ENCODE data around the gene COQ8B. TPM values are rescaled to one million over a fixed set of nuclear protein-coding genes. Genes with fewer than 3 reads are reported as not detected.
A peak's percentile ranks its signal among the peaks of the same experiment; 100 is the strongest.

Gene COQ8B
- total and polyA plus RNA-seq, 11 donors: 18.2 to 49.7 (median 27.8) TPM

DNA sequence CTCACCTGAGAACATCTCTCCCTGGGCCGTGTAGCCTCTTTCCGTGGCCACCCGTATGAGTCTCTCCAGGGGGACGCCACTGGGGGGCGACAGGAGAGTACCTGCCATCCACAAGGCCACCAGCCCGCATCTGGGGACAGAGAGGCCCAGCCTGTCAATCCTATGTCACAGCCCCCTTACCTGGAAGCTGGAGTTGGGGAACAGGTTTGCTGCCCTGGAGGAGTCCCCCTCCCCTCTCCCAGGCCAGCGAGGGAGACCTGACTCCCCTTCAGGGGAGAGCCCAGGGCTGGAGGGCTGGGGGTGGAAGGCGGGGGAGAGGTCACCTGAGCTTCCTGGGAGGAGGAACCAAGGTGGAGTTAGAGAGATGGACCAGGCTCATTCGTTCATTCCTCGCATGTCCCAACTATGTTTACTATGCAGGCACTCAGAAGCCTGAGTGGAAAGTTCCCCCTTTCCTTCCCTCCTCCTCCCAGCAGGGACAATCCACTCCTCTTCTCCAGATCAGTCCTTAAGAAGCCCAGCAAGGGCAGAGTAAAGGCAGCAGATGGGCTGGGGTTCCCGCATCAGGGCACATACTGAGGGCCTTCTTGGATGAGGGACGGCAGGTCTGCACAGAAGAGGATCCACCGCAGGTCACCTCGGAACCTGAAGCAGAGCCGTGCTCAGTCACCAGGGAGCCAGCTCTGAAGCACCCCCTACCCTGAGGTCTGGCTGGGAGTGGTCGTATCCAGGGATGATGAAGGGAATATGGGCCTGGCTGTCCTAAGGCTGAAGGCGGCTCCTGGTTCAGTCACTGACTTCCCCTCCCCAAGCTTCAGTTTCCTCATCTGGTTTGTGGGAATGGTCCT lies 28.1 kb upstream of the COQ8B start:
- ATAC-seq: no peak
- H3K4me1 ChIP-seq: peaks cover 2 to 56% (median 23%) of the 10 kb centered on the region in 12 donors
- no peak for DNase-seq
- H3K27me3 ChIP-seq: no peaks in the 10 kb centered on the region
- no peak overlapping the region for H3K27ac ChIP-seq
- intact Hi-C loops (cut with DNase I): no loop called here
- WGBS, 4 donors: 70 to 81% (median 74%) methylated on average over 17 of the region's 17 CpGs
- no peaks in the 10 kb centered on the region for H3K9me3 ChIP-seq
- no peak for TF ChIP-seq POLR2A (IDR thresholded peaks at IDR 0.05)
- TF ChIP-seq CTCF (IDR thresholded peaks at IDR 0.05): peak in 1 of 12 donors; percentile 32
- H3K4me3 ChIP-seq: no peak overlapping the region
- peaks cover 0 to 11% (median 6%) of the 10 kb centered on the region in 9 donors for H3K36me3 ChIP-seq

- H3K4me3 ChIP-seq: no peak overlapping the region
- no peak overlapping the region for H3K27ac ChIP-seq
- H3K27me3 ChIP-seq: no peaks in the 10 kb centered on the region
- ATAC-seq (no peak), DNase-seq (no peak)
- H3K4me1 ChIP-seq: peaks cover 0 to 47% (median 14%) of the 10 kb centered on the region in 12 donors
- TF ChIP-seq POLR2A (IDR thresholded peaks at IDR 0.05) (no peak), CTCF (IDR thresholded peaks at IDR 0.05) (no peak)
- intact Hi-C loops (cut with DNase I): no loop called here
- 89 to 94% (median 90%) methylated on average over 7 to 10 of the region's 10 CpGs for WGBS, 4 donors
- no peaks in the 10 kb centered on the region for H3K9me3 ChIP-seq
- peaks cover 0 to 19% (median 14%) of the 10 kb centered on the region in 9 donors for H3K36me3 ChIP-seq
These were observed 27.2 kb upstream of the COQ8B start for GRCh38 chr19:40743926-40744325.

DNA sequence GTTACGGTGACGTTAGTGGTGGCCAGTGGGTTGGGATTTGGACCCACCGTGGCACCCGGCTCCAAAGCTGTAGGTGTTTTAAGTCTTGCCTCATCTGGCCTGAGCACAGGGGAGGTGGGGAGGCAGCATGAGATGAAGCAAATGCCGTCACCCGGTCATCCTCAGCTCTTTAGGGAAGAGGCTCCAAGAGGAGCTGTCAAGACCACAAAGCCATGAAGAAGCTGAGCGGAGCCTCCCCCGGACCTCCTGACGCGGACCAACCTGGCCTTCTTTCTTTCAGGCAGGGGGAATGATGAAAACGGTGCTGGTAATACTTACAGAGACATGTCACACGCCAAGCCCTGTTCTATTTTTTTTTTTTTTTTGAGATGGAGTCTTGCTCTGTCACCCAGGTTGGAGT lies 26.2 kb upstream of the COQ8B start:
- ATAC-seq (no peak), DNase-seq (no peak)
- H3K9me3 ChIP-seq: no peaks in the 10 kb centered on the region
- peaks cover 0 to 37% (median 13%) of the 10 kb centered on the region in 12 donors for H3K4me1 ChIP-seq
- no peaks in the 10 kb centered on the region for H3K27me3 ChIP-seq
- intact Hi-C loops (cut with DNase I): no loop called here
- no peak for TF ChIP-seq POLR2A (IDR thresholded peaks at IDR 0.05)
- no peak for TF ChIP-seq CTCF (IDR thresholded peaks at IDR 0.05)
- peaks cover 0 to 30% (median 21%) of the 10 kb centered on the region in 9 donors for H3K36me3 ChIP-seq
- WGBS, 4 donors: 89 to 93% (median 91%) methylated on average over 12 of the region's 12 CpGs
- no peak overlapping the region for H3K4me3 ChIP-seq
- no peak overlapping the region for H3K27ac ChIP-seq

DNA sequence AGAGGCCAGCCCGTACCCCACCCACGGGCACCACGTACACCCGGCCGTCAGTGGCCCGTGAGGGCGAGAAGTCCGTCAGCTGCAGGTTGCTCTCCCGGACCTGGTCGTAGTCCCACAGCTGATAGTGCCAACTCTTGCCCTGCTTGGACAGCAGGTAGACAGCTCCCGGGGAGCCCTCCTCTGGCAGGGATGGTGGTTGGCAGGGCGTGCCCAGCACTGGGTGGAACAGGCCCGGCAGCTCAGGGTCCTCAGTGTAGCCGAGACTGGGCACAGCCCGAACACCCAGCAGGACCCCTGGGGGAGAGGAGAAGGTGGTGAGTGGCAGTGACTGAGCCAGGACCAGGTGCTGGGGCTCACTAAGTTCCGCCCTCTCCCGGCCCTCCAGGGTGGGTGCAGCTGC lies 25.8 kb upstream of the COQ8B start:
- peaks cover 0 to 33% (median 13%) of the 10 kb centered on the region in 12 donors for H3K4me1 ChIP-seq
- H3K27me3 ChIP-seq: no peaks in the 10 kb centered on the region
- peak in 1 of 4 donors; percentile 8 for ATAC-seq
- no peak for DNase-seq
- WGBS, 4 donors: 85 to 100% (median 88%) methylated on average over 2 to 17 of the region's 17 CpGs
- TF ChIP-seq CTCF (IDR thresholded peaks at IDR 0.05) (no peak), POLR2A (IDR thresholded peaks at IDR 0.05) (no peak)
- intact Hi-C loops (cut with DNase I): no loop called here
- H3K9me3 ChIP-seq: no peaks in the 10 kb centered on the region
- no peak overlapping the region for H3K27ac ChIP-seq
- no peak overlapping the region for H3K4me3 ChIP-seq
- peaks cover 0 to 34% (median 25%) of the 10 kb centered on the region in 9 donors for H3K36me3 ChIP-seq

Measured in heart left ventricle (tissue), 16 donors.